ENCODE data around the gene ADAM19.

Gene ADAM19

GRCh38 chr5:157540707-157541446 is 34.7 kb downstream of the ADAM19 start:
- no peaks in the 10 kb centered on the region for H3K27me3 Mint-ChIP-seq (ENCODE audit: low read depth)
- H3K27ac Mint-ChIP-seq, result peak overlapping the region; percentile 86 to 95 (median 93)
- peaks cover 45% of the 10 kb centered on the region for H3K4me1 Mint-ChIP-seq
- H3K36me3 Mint-ChIP-seq (ENCODE audit: low read depth), result peaks cover 8% of the 10 kb centered on the region
- TF ChIP-seq CTCF (IDR thresholded peaks at IDR 0.05; ENCODE audit: unreplicated experiment in 3 of 3), result no peak
- no peaks in the 10 kb centered on the region for H3K9me3 Mint-ChIP-seq
- peak overlapping the region; percentile 22 to 42 (median 27) for H3K4me3 Mint-ChIP-seq

GRCh38 chr5:157540124-157540523 is 35.5 kb downstream of the ADAM19 start:
- Mint-ChIP-seq H3K27me3 (ENCODE audit: low read depth) (no peaks in the 10 kb centered on the region), H3K36me3 (ENCODE audit: low read depth) (peaks cover 16% of the 10 kb centered on the region), H3K9me3 (no peaks in the 10 kb centered on the region), H3K27ac (peak overlapping the region in 1 of 3 experiments; percentile 95), H3K4me1 (peaks cover 41% of the 10 kb centered on the region), H3K4me3 (no peak overlapping the region)
- no peak for TF ChIP-seq CTCF (IDR thresholded peaks at IDR 0.05; ENCODE audit: unreplicated experiment in 3 of 3)

- Mint-ChIP-seq H3K27ac (peak overlapping the region in 1 of 3 experiments; percentile 95), H3K36me3 (ENCODE audit: low read depth) (peaks cover 16% of the 10 kb centered on the region), H3K4me1 (peaks cover 35% of the 10 kb centered on the region), H3K4me3 (no peak overlapping the region), H3K27me3 (ENCODE audit: low read depth) (no peaks in the 10 kb centered on the region), H3K9me3 (no peaks in the 10 kb centered on the region)
- TF ChIP-seq CTCF (IDR thresholded peaks at IDR 0.05; ENCODE audit: unreplicated experiment in 3 of 3), result no peak
Observed at GRCh38 chr5:157539503-157540022, 36.0 kb downstream of the ADAM19 start.

GRCh38 chr5:157538311-157538710 is 37.3 kb downstream of the ADAM19 start:
- Mint-ChIP-seq H3K9me3 (no peaks in the 10 kb centered on the region), H3K4me3 (no peak overlapping the region), H3K27ac (no peak overlapping the region), H3K36me3 (ENCODE audit: low read depth) (peaks cover 21% of the 10 kb centered on the region), H3K4me1 (peaks cover 23% of the 10 kb centered on the region), H3K27me3 (ENCODE audit: low read depth) (peaks cover 2% of the 10 kb centered on the region)
- TF ChIP-seq CTCF (IDR thresholded peaks at IDR 0.05; ENCODE audit: unreplicated experiment in 3 of 3), result no peak

GRCh38 chr5:157535042-157535865 is 40.3 kb downstream of the ADAM19 start:
- Mint-ChIP-seq H3K4me1 (no peaks in the 10 kb centered on the region), H3K9me3 (no peaks in the 10 kb centered on the region), H3K27me3 (ENCODE audit: low read depth) (peaks cover 7% of the 10 kb centered on the region), H3K4me3 (no peak overlapping the region), H3K36me3 (ENCODE audit: low read depth) (peaks cover 41% of the 10 kb centered on the region), H3K27ac (no peak overlapping the region)
- no peak for TF ChIP-seq CTCF (IDR thresholded peaks at IDR 0.05; ENCODE audit: unreplicated experiment in 3 of 3)

Data from nephron (organoid).